Caco-2 (cell line): ENCODE measurements around the gene NKX1-2. TPM values are rescaled to one million over a fixed set of nuclear protein-coding genes. Genes with fewer than 3 reads are reported as not detected.

Experiments
- BruUV-seq: library from RNA; stranded (reverse); fragments of 400-500 nt; replicated peaks from 2 replicates; lab custom pipeline; 2021; lab: Mats Ljungman, UMichigan
- CTCF ChIA-PET: fragments of 300-600 bp; sonication (Branson Sonifier 250); formaldehyde crosslinking; loops from one replicate; lab custom pipeline; 2022; ENCODE audit warnings: antibody characterized with exemption; lab: Charles Lee
- POLR2A ChIA-PET: fragments of 300-600 bp; sonication (Branson Sonifier 250); formaldehyde crosslinking; loops from one replicate; lab custom pipeline; 2022; ENCODE audit warnings: antibody characterized with exemption; lab: Charles Lee
- DNase-seq, 2 experiments: peaks; one replicate each; pipeline versions ENCODE4 v3.0.0 to v3.0.0-alpha.2; 2020 to 2022
- H3K27me3 ChIP-seq: replicated peaks from 2 replicates; pipeline ENCODE4 v1.6.0; 2011; ENCODE audit warnings: low read length; ENCODE audit not compliant: control insufficient read depth, insufficient read depth
- H3K36me3 ChIP-seq: 2 replicates; pipeline ENCODE4 v1.5.1; 2011; ENCODE audit warnings: low read length; ENCODE audit not compliant: control insufficient read depth, insufficient read depth
- H3K4me1 ChIP-seq: fragments of 250-450 bp; sonication (Bioruptor Pico); 2 replicates; pipeline ENCODE4 v1.5.1; 2020; ENCODE audit warnings: mild to moderate bottlenecking
- H3K4me3 ChIP-seq: 2 replicates; pipeline ENCODE4 v1.5.1; 2011; ENCODE audit warnings: low read depth, mild to moderate bottlenecking, control low read depth, low read length
- H3K9me3 ChIP-seq: fragments of 250-450 bp; sonication (Bioruptor Pico); 2 replicates; pipeline ENCODE4 v1.5.1; 2020; ENCODE audit warnings: mild to moderate bottlenecking, moderate library complexity
- H3K27ac Mint-ChIP-seq: one replicate; pipeline ENCODE4 v1.8.0; 2022; ENCODE audit warnings: mixed read lengths; ENCODE audit not compliant: unreplicated experiment
- H3K27me3 Mint-ChIP-seq: one replicate; pipeline ENCODE4 v1.8.0; 2022; ENCODE audit warnings: mixed read lengths; ENCODE audit not compliant: insufficient read depth, unreplicated experiment
- H3K36me3 Mint-ChIP-seq: one replicate; pipeline ENCODE4 v1.8.0; 2022; ENCODE audit warnings: mild to moderate bottlenecking, mixed read lengths; ENCODE audit not compliant: insufficient read depth, unreplicated experiment
- H3K4me1 Mint-ChIP-seq: one replicate; pipeline ENCODE4 v1.8.0; 2022; ENCODE audit warnings: low read depth, mixed read lengths; ENCODE audit not compliant: unreplicated experiment
- H3K4me3 Mint-ChIP-seq: one replicate; pipeline ENCODE4 v1.8.0; 2022; ENCODE audit warnings: mild to moderate bottlenecking, moderate library complexity, mixed read lengths; ENCODE audit not compliant: unreplicated experiment
- H3K9me3 Mint-ChIP-seq: one replicate; pipeline ENCODE4 v1.8.0; 2022; ENCODE audit warnings: mixed read lengths; ENCODE audit not compliant: unreplicated experiment
- CTCF ChIP-seq, 2 experiments: fragments of 200-600 bp in 1 of 2; IDR thresholded peaks; 1 replicate in 1 of 2; 2 replicates in 1 of 2; pipeline versions ENCODE4 v1.5.1 to v1.8.0; 2011 to 2022; ENCODE audit warnings: antibody characterized with exemption in 1 of 2, control low read depth in 1 of 2, inconsistent platforms in 1 of 2, low read depth in 1 of 2, low read length in 1 of 2, mild to moderate bottlenecking in 1 of 2, moderate library complexity in 1 of 2; ENCODE audit not compliant: insufficient read depth in 1 of 2, severe bottlenecking in 1 of 2, unreplicated experiment in 1 of 2
- intact Hi-C: fragments of 100-400 bp; cut with micrococcal nuclease; formaldehyde crosslinking; loops from one replicate; pipeline ENCODE4 v1.10.0; 2022; ENCODE audit not compliant: unreplicated experiment
- total RNA-seq: library from RNA; stranded (reverse); gene quantifications from 2 replicates; pipeline ENCODE4 v1.2.3, GENCODE V29; 2022

NKX1-2 gene
- total RNA-seq, 1 experiment from 2014 or later = 2.8 TPM

GRCh38 chr10:124420254-124420653, 29.6 kb downstream of the NKX1-2 start:
- Mint-ChIP-seq H3K27ac (no peak overlapping the region), H3K4me1 (peaks cover 13% of the 10 kb centered on the region), H3K36me3 (peaks cover 21% of the 10 kb centered on the region), H3K27me3 (no peaks in the 10 kb centered on the region), H3K9me3 (no peaks in the 10 kb centered on the region), H3K4me3 (peak overlapping the region; percentile 16)
- no peak for TF ChIP-seq CTCF (IDR thresholded peaks at IDR 0.05; ENCODE audit: insufficient read depth in 1 of 2, low read depth in 1 of 2, low read length in 1 of 2, severe bottlenecking in 1 of 2, unreplicated experiment in 1 of 2)
- Histone ChIP-seq H3K4me3 (no peak overlapping the region), H3K27me3 (no peaks in the 10 kb centered on the region), H3K9me3 (no peaks in the 10 kb centered on the region), H3K4me1 (peaks cover 53% of the 10 kb centered on the region), H3K36me3 (no peaks in the 10 kb centered on the region)
- DNase-seq = no peak
- intact Hi-C loops = no loop called here
- POLR2A ChIA-PET = no interaction called here
- no TSS peak for BruUV-seq
- CTCF ChIA-PET = interaction anchor here (0.6 to 1.9 kb wide), 2 partner anchors 11 to 17 kb away, joined by 3 to 7 read pairs; no protein-coding TSS in a partner anchor

- BruUV-seq = no TSS peak
Observed at GRCh38 chr10:124419635-124420034, 30.2 kb downstream of the NKX1-2 start.

More at GRCh38 chr10:124419635-124420034, 30.2 kb downstream of the NKX1-2 start:
- Mint-ChIP-seq H3K27ac (no peak overlapping the region), H3K27me3 (no peaks in the 10 kb centered on the region), H3K9me3 (no peaks in the 10 kb centered on the region), H3K4me1 (peaks cover 13% of the 10 kb centered on the region), H3K36me3 (peaks cover 21% of the 10 kb centered on the region), H3K4me3 (peak overlapping the region; percentile 80)
- intact Hi-C loops = loop anchor here (2.0 kb wide), 1 partner anchor 51 kb away; no protein-coding TSS in a partner anchor
- ChIA-PET POLR2A (no interaction called here), CTCF (interaction anchor here (1.9 kb wide), 1 partner anchor 16 kb away, joined by 7 read pairs; no protein-coding TSS in a partner anchor)
- Histone ChIP-seq H3K36me3 (no peaks in the 10 kb centered on the region), H3K27me3 (no peaks in the 10 kb centered on the region), H3K9me3 (no peaks in the 10 kb centered on the region), H3K4me3 (no peak overlapping the region), H3K4me1 (peaks cover 48% of the 10 kb centered on the region)
- TF ChIP-seq CTCF (IDR thresholded peaks at IDR 0.05; ENCODE audit: insufficient read depth in 1 of 2, low read depth in 1 of 2, low read length in 1 of 2, severe bottlenecking in 1 of 2, unreplicated experiment in 1 of 2) = no peak
- no peak for DNase-seq
